H9 (cell line): ENCODE measurements around the gene CDC5L. TPM values are rescaled to one million over a fixed set of nuclear protein-coding genes. Genes with fewer than 3 reads are reported as not detected.

ENCODE experiments used
- DNase-seq: peaks from one replicate; pipeline ENCODE4 v3.0.0-alpha.2; 2017
- H2AFZ ChIP-seq: one replicate; pipeline ENCODE4 v1.6.1; 2013; ENCODE audit warnings: mild to moderate bottlenecking, low read length, control low read depth, moderate library complexity
- H2AK5ac ChIP-seq: 2 replicates; pipeline ENCODE4 v1.6.1; 2013; ENCODE audit warnings: low read length, control low read depth, mixed read lengths; ENCODE audit not compliant: insufficient read length
- H2BK120ac ChIP-seq: one replicate; pipeline ENCODE4 v1.6.1; 2013; ENCODE audit warnings: low read depth, mild to moderate bottlenecking, low read length, control low read depth, inconsistent platforms; ENCODE audit not compliant: poor library complexity, severe bottlenecking
- H2BK12ac ChIP-seq: 2 replicates; pipeline ENCODE4 v1.6.1; 2013; ENCODE audit warnings: low read length, control low read depth, mixed read lengths, low read depth; ENCODE audit not compliant: insufficient read length
- H2BK15ac ChIP-seq: 2 replicates; pipeline ENCODE4 v1.6.1; 2013; ENCODE audit warnings: low read depth, low read length, control low read depth
- H2BK20ac ChIP-seq: one replicate; pipeline ENCODE4 v1.6.1; 2013; ENCODE audit warnings: low read depth, mild to moderate bottlenecking, low read length, control low read depth, inconsistent platforms; ENCODE audit not compliant: poor library complexity, severe bottlenecking
- H2BK5ac ChIP-seq: 2 replicates; pipeline ENCODE4 v1.6.1; 2013; ENCODE audit warnings: low read length, control low read depth, mixed read lengths; ENCODE audit not compliant: insufficient read length
- H3K14ac ChIP-seq: 2 replicates; pipeline ENCODE4 v1.6.1; 2013; ENCODE audit warnings: low read length, control low read depth; ENCODE audit not compliant: insufficient read depth
- H3K18ac ChIP-seq: 2 replicates; pipeline ENCODE4 v1.6.1; 2013; ENCODE audit warnings: low read depth, mild to moderate bottlenecking, mixed read lengths, low read length, control low read depth; ENCODE audit not compliant: insufficient read length
- H3K23ac ChIP-seq: 2 replicates; pipeline ENCODE4 v1.6.1; 2013; ENCODE audit warnings: low read length, control low read depth, mixed read lengths, low read depth; ENCODE audit not compliant: insufficient read length
- H3K23me2 ChIP-seq: 2 replicates; pipeline ENCODE4 v1.6.1; 2013; ENCODE audit warnings: low read depth, mild to moderate bottlenecking, mixed read lengths, low read length, control low read depth; ENCODE audit not compliant: insufficient read length, poor library complexity, severe bottlenecking
- H3K27ac ChIP-seq: 2 replicates; pipeline ENCODE4 v1.5.1; 2013; ENCODE audit warnings: low read length, control low read depth, mixed read lengths, low read depth; ENCODE audit not compliant: insufficient read length
- H3K27me3 ChIP-seq: 2 replicates; pipeline ENCODE4 v1.6.1; 2013; ENCODE audit warnings: low read length, control low read depth, inconsistent platforms; ENCODE audit not compliant: insufficient read depth
- H3K4ac ChIP-seq: 2 replicates; pipeline ENCODE4 v1.6.1; 2013; ENCODE audit warnings: low read depth, mild to moderate bottlenecking, control low read depth, inconsistent platforms, low read length, moderate library complexity
- H3K4me1 ChIP-seq: 2 replicates; pipeline ENCODE4 v1.6.1; 2013; ENCODE audit warnings: low read length, control low read depth, inconsistent platforms; ENCODE audit not compliant: insufficient read depth
- H3K4me2 ChIP-seq: 2 replicates; pipeline ENCODE4 v1.6.1; 2013; ENCODE audit warnings: low read length, control low read depth, mixed read lengths; ENCODE audit not compliant: insufficient read length, insufficient read depth
- H3K56ac ChIP-seq: 2 replicates; pipeline ENCODE4 v1.6.1; 2013; ENCODE audit warnings: low read depth, mild to moderate bottlenecking, mixed read lengths, low read length, control low read depth; ENCODE audit not compliant: insufficient read length
- H3K79me1 ChIP-seq: 2 replicates; pipeline ENCODE4 v1.6.1; 2013; ENCODE audit warnings: low read depth, mild to moderate bottlenecking, moderate library complexity, low read length, control low read depth, inconsistent platforms; ENCODE audit not compliant: insufficient read depth, poor library complexity, severe bottlenecking
- H3K79me2 ChIP-seq: 2 replicates; pipeline ENCODE4 v1.6.1; 2013; ENCODE audit warnings: low read length, control low read depth, inconsistent platforms; ENCODE audit not compliant: insufficient read depth
- H3K9ac ChIP-seq: 2 replicates; pipeline ENCODE4 v1.6.1; 2013; ENCODE audit warnings: low read length, control low read depth, mixed read lengths; ENCODE audit not compliant: insufficient read length; ENCODE audit errors: extremely low read depth
- H3K9me3 ChIP-seq: one replicate; pipeline ENCODE4 v1.6.1; 2013; ENCODE audit warnings: low read depth, low read length, inconsistent platforms; ENCODE audit not compliant: control insufficient read depth
- H3T11ph ChIP-seq: one replicate; pipeline ENCODE4 v1.6.1; 2013; ENCODE audit warnings: mild to moderate bottlenecking, low read length, control low read depth, inconsistent platforms
- H4K20me1 ChIP-seq: one replicate; pipeline ENCODE4 v1.6.1; 2013; ENCODE audit not compliant: control insufficient read depth, insufficient read length, insufficient read depth
- H4K5ac ChIP-seq: 2 replicates; pipeline ENCODE4 v1.6.1; 2013; ENCODE audit warnings: low read depth, mild to moderate bottlenecking, mixed read lengths, low read length, control low read depth; ENCODE audit not compliant: insufficient read length
- H4K8ac ChIP-seq: replicated peaks from 2 replicates; pipeline ENCODE4 v1.6.1; 2013; ENCODE audit warnings: low read length, control low read depth, mixed read lengths, low read depth; ENCODE audit not compliant: insufficient read length
- H4K91ac ChIP-seq: 2 replicates; pipeline ENCODE4 v1.6.1; 2013; ENCODE audit warnings: low read depth, mild to moderate bottlenecking, moderate library complexity, mixed read lengths, low read length, control low read depth; ENCODE audit not compliant: insufficient read length
- H3K27ac Mint-ChIP-seq, 3 experiments: 2 replicates in 2 of 3; 3 replicates in 1 of 3; pipeline ENCODE4 v1.8.0; 2020 to 2021; ENCODE audit warnings: mixed read lengths in 3 of 3, mild to moderate bottlenecking in 1 of 3, moderate library complexity in 1 of 3
- H3K27me3 Mint-ChIP-seq: 2 replicates; pipeline ENCODE4 v1.8.0; 2021; ENCODE audit warnings: low read depth, mild to moderate bottlenecking, moderate library complexity, mixed read lengths
- H3K36me3 Mint-ChIP-seq, 3 experiments: 2 replicates in 2 of 3; 3 replicates in 1 of 3; pipeline ENCODE4 v1.8.0; 2020 to 2021; ENCODE audit warnings: low read depth in 3 of 3, mixed read lengths in 3 of 3; ENCODE audit not compliant: insufficient read depth in 1 of 3
- H3K4me1 Mint-ChIP-seq, 2 experiments: 2 replicates each; pipeline ENCODE4 v1.8.0; 2020; ENCODE audit warnings: mixed read lengths in 2 of 2
- H3K4me3 Mint-ChIP-seq, 2 experiments: 2 replicates in 1 of 2; 3 replicates in 1 of 2; pipeline ENCODE4 v1.8.0; 2020 to 2021; ENCODE audit warnings: mild to moderate bottlenecking in 2 of 2, mixed read lengths in 2 of 2, moderate library complexity in 1 of 2
- H3K9me3 Mint-ChIP-seq, 2 experiments: 2 replicates in 1 of 2; 3 replicates in 1 of 2; pipeline ENCODE4 v1.8.0; 2020; ENCODE audit warnings: mild to moderate bottlenecking in 2 of 2, mixed read lengths in 2 of 2, moderate library complexity in 1 of 2
- WGBS: extraction: QIAGEN DNeasy Blood & Tissue Kit; methylation state at CpG from one replicate; pipeline ENCODE4 v1.1.7; 2013; ENCODE audit warnings: missing lambda C conversion rate, low lambda C conversion rate, mixed read lengths; ENCODE audit not compliant: insufficient read length; ENCODE audit errors: extremely low coverage; 5-methylcytosine and 5-hydroxymethylcytosine counted together
- total RNA-seq: library from RNA; stranded (reverse); gene quantifications from 2 replicates; pipeline ENCODE4 v1.2.1, GENCODE V29; 2021
- TF ChIP-seq, protein P1 (sequence below): fragments of 200-600 bp; sonication (generic); conservative IDR thresholded peaks from 3 replicates; pipeline ENCODE4 v1.8.0; 2021; ENCODE audit warnings: antibody characterized with exemption, mild to moderate bottlenecking

Gene CDC5L
- total RNA-seq, 1 experiment from 2014 or later, result 34.3 TPM

DNA sequence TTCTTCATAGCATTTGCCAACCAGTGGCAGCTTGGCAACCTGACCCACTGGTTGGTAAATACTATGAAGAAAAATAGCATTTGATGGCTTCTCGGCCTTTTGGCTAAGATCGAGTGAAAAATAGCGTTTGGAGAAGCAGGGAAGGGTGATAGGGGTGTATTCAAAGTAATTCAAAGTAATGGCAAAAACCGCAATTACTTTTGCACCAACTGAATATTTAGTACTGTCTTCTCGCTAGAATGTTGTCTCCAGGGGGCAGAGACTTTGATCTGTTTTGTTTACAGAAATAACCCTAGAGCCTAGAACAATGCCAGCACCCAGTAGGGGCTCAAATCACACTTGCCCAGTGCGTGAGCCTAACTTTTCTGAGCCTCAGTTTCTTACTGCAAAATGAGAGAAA lies 106.1 kb downstream of the CDC5L start:
- no peak overlapping the region for H3K27ac ChIP-seq
- no peak overlapping the region for H2BK15ac ChIP-seq
- no peak overlapping the region for H2BK20ac ChIP-seq
- H4K20me1 ChIP-seq, result no peaks in the 10 kb centered on the region
- H3K23me2 ChIP-seq, result no peaks in the 10 kb centered on the region
- no peak overlapping the region for H4K91ac ChIP-seq
- Mint-ChIP-seq H3K36me3 (no peaks in the 10 kb centered on the region; a peak in 1 of 7 replicates), H3K4me1 (peaks cover 12 to 17% of the 10 kb centered on the region in 2 experiments), H3K27me3 (peaks cover 3% of the 10 kb centered on the region; the same call in 1 of the 2 replicates), H3K9me3 (no peaks in the 10 kb centered on the region), H3K27ac (peak overlapping the region in 1 of 3 experiments; percentile 42; a peak in 2 of 7 replicates), H3K4me3 (no peak overlapping the region)
- no peak overlapping the region for H3K4ac ChIP-seq
- no peaks in the 10 kb centered on the region for H3K79me2 ChIP-seq
- no peak overlapping the region for H3K56ac ChIP-seq
- H2BK5ac ChIP-seq, result no peak overlapping the region
- WGBS, result no CpG with 5 or more reads among the region's 6 CpGs
- H2BK12ac ChIP-seq, result no peak overlapping the region
- TF ChIP-seq, protein P1, sequence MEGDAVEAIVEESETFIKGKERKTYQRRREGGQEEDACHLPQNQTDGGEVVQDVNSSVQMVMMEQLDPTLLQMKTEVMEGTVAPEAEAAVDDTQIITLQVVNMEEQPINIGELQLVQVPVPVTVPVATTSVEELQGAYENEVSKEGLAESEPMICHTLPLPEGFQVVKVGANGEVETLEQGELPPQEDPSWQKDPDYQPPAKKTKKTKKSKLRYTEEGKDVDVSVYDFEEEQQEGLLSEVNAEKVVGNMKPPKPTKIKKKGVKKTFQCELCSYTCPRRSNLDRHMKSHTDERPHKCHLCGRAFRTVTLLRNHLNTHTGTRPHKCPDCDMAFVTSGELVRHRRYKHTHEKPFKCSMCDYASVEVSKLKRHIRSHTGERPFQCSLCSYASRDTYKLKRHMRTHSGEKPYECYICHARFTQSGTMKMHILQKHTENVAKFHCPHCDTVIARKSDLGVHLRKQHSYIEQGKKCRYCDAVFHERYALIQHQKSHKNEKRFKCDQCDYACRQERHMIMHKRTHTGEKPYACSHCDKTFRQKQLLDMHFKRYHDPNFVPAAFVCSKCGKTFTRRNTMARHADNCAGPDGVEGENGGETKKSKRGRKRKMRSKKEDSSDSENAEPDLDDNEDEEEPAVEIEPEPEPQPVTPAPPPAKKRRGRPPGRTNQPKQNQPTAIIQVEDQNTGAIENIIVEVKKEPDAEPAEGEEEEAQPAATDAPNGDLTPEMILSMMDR, result no peak
- H3T11ph ChIP-seq, result no peak overlapping the region
- H3K79me1 ChIP-seq, result no peaks in the 10 kb centered on the region
- H2BK120ac ChIP-seq, result no peak overlapping the region
- no peak overlapping the region for H3K14ac ChIP-seq
- H4K8ac ChIP-seq, result no peak overlapping the region
- no peak overlapping the region for H4K5ac ChIP-seq
- no peak for DNase-seq
- no peak overlapping the region for H2AK5ac ChIP-seq
- no peak overlapping the region for H3K9ac ChIP-seq
- no peak overlapping the region for H2AFZ ChIP-seq
- no peaks in the 10 kb centered on the region for H3K4me1 ChIP-seq
- H3K9me3 ChIP-seq, result no peaks in the 10 kb centered on the region
- no peak overlapping the region for H3K23ac ChIP-seq
- no peak overlapping the region for H3K4me2 ChIP-seq
- H3K18ac ChIP-seq, result no peak overlapping the region
- no peaks in the 10 kb centered on the region for H3K27me3 ChIP-seq
